GM12874 (cell line): ENCODE data around the gene APIP.

Source experiments
- CTCF ChIP-seq: IDR thresholded peaks from 2 replicates; pipeline ENCODE4 v1.5.1; 2011; ENCODE audit warnings: low read depth, mild to moderate bottlenecking, control low read depth, low read length, moderate library complexity; ENCODE audit not compliant: insufficient read depth

APIP gene

GRCh38 chr11:34833602-34834001 is 82.6 kb downstream of the APIP start:
- no peak for TF ChIP-seq CTCF
